K562 treated with DMSO at 1 percent for 48 hours (cell line): ENCODE measurements around the gene EP400. TPM values are rescaled to one million over a fixed set of nuclear protein-coding genes. Genes with fewer than 3 reads are reported as not detected.

ENCODE experiments used
- total RNA-seq: library from RNA; unstranded; fragments of 300-600 nt; gene quantifications from 2 replicates; pipeline ENCODE4 v1.2.3, GENCODE V29; 2022; ENCODE audit warnings: low replicate concordance; ENCODE audit errors: extremely low read depth

Gene EP400, protein sequence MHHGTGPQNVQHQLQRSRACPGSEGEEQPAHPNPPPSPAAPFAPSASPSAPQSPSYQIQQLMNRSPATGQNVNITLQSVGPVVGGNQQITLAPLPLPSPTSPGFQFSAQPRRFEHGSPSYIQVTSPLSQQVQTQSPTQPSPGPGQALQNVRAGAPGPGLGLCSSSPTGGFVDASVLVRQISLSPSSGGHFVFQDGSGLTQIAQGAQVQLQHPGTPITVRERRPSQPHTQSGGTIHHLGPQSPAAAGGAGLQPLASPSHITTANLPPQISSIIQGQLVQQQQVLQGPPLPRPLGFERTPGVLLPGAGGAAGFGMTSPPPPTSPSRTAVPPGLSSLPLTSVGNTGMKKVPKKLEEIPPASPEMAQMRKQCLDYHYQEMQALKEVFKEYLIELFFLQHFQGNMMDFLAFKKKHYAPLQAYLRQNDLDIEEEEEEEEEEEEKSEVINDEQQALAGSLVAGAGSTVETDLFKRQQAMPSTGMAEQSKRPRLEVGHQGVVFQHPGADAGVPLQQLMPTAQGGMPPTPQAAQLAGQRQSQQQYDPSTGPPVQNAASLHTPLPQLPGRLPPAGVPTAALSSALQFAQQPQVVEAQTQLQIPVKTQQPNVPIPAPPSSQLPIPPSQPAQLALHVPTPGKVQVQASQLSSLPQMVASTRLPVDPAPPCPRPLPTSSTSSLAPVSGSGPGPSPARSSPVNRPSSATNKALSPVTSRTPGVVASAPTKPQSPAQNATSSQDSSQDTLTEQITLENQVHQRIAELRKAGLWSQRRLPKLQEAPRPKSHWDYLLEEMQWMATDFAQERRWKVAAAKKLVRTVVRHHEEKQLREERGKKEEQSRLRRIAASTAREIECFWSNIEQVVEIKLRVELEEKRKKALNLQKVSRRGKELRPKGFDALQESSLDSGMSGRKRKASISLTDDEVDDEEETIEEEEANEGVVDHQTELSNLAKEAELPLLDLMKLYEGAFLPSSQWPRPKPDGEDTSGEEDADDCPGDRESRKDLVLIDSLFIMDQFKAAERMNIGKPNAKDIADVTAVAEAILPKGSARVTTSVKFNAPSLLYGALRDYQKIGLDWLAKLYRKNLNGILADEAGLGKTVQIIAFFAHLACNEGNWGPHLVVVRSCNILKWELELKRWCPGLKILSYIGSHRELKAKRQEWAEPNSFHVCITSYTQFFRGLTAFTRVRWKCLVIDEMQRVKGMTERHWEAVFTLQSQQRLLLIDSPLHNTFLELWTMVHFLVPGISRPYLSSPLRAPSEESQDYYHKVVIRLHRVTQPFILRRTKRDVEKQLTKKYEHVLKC (N-terminal part only)
- total RNA-seq = 92.9 TPM in 1 of 2 replicates, not detected in the other

DNA sequence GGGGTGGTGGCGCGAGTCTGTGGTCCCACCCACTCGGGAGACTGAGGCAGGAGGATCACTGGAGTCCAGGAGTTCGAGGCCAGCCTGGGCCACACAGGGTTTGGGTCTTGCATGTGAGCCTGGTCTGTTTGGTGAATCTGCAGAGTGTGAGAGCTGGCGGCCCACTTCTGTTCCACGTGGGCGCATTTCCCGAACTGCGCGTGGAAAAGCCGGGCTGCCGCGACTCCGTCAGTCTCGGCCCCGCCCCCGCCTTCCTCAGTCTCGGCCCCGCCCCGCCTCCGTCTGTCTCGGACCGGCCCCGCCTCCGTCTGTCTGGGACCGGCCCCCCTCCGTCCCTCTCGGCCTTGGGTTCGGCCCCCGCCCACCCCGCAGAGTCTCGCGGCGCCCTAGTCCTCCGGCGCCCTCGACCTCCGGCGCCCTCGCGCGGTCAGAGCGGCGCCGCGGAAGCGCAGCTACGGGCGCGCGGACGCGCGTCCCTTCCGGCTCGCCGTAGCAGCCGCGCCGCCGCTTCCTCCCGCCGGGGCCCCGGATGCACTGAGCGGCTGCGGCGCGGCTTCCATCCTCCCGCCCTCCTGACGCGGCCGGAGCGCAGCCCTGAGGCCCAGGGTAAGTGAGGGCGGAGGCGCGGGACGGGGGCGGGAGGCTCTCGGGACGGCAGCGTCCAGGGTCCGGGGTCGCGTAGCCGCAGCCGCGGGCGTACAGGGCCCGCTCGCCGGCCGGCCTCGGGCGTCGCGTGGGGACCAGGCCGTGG lies at the start of gene EP400:
TSS of gene EP400 (plus strand) at position 512 of the 751 bp plus-strand sequence. CDS start 10,678 bp downstream, outside the sequence.

DNA sequence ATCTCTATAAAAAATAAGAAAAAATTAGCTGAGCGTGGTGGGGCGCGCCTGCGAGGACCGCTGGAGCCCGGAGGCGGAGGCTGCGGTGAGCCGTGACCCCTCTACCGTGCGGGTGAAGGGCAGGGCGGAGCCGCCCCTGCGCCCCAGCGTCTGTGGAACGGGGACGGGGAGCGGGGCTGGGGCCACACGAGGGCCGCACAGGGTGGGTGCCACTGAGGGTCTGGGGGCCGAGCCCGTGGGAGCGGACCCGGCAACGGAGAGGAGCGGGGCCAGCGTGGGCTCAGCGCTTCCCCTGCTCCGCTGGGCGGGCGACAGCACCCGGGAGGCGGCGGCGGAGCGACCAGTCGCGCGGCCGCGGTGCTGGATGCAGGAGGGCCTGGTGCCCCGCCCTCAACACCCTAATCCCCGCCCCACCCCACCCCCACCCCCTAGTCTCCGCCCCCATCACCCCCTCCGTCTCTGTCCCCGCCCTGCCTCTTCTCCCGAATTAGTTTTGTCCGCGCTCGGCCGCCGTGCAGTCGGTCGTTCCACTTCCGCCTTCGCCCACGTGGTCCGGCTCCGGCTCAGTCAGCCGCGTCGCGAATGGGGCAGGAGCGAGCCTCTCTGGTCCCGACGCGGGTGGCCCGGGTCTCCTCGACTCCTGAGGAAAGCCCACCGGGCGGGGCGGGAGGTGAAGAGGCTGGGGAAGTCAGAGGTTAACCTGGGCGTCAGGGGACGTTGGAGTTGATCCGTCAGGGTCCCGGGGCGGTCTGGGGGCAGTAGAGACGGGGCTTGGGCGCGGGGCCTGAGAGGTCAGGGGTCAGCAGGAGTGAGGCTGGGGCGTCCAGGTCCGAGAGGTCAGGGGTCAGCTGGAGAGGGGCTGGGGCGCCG lies 20.8 kb upstream of the EP400 start, which contains the start of gene PUS1:
TSS of gene PUS1 (plus strand) at position 566 of the 870 bp plus-strand sequence. CDS start 447 bp downstream, outside the sequence.

Other genes with a start within 250 kb of the EP400 start
- not detected in 2 replicates for gene SFSWAP, start 238.9 kb upstream of the EP400 start, total RNA-seq
- gene MMP17, start 121.5 kb upstream of the EP400 start, total RNA-seq = not detected in 2 replicates
- gene ULK1, start 55.3 kb upstream of the EP400 start, total RNA-seq = 111 TPM in 1 of 2 replicates, not detected in the other
- gene PUS1, start 20.7 kb upstream of the EP400 start, total RNA-seq = not detected in 2 replicates
- gene DDX51, start 194.4 kb downstream of the EP400 start, total RNA-seq = not detected in 2 replicates
- not detected in 2 replicates for gene NOC4L, start 194.5 kb downstream of the EP400 start, total RNA-seq